Astrocyte of the spinal cord (primary cell): ENCODE results near the gene PMIS2.

ENCODE experiments used
- DNase-seq: peaks from one replicate; pipeline ENCODE4 v3.0.0; 2011; ENCODE audit warnings: low read depth, low spot score
- H3K4me3 ChIP-seq: 2 replicates; pipeline ENCODE4 v1.5.1; 2011; ENCODE audit warnings: low read depth, mild to moderate bottlenecking, low read length, moderate library complexity
- CTCF ChIP-seq: IDR thresholded peaks from 2 replicates; pipeline ENCODE4 v1.5.1; 2012; ENCODE audit warnings: low read depth, mild to moderate bottlenecking, low read length, inconsistent platforms
- in situ Hi-C: cut with HindIII; loops from 2 replicates; pipeline ENCODE4 v1.10.0; 2017; ENCODE audit warnings: low sequenced_read_pairs

PMIS2 gene

DNA sequence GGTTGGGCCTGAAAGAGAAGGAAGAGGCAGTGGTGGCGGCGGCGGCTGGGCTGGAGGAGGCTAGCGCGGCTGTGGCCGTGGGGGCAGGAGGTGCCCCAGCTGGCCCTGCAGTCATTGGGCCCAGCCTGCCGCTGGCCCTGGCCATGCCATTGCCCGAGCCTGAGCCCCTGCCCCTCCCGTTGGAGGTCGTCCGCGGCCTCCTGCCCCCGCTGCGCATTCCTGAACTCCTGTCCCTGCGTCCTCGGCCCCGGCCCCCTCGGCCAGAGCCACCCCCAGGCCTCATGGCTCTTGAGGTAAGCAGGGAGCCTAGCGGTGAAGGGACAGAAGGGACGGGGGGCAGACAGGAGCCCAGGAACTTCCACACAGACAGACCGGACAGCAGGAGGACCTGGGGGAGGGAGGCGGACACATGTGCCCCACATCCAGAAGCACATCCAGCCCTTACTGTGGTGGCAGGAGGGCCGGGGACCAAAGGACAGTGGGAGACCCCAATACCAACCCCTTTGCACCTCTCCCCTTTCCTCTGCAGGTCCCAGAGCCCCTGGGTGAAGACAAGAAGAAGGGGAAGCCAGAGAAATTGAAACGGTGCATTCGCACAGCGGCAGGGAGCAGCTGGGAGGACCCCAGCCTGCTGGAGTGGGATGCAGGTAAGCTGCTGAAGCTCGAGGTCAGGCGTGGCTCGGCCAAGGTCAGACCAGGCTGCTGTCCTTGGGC lies 47.9 kb downstream of the PMIS2 start:
- TF ChIP-seq CTCF: no peak
- in situ Hi-C loops: no loop called here
- no peak for DNase-seq

DNA sequence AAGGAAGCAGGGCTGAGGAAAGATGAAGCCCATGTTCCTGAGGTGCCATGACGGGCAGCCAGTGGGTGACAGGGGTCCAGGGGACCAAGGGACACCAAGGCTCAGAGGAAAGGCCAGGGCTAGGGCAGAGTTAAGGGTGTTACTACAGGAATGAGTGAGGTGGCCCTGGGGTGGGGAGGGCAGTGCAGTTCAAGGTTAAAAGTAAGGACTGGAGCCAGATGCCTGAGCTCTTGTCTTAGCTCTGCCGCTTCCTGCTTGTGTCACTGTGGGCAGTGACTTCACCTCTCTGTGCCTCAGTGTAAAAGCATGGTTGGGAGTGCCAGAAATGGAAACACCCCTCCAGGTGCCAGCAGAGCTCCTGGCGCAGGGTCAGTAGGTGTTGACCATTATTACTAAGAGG lies 50.7 kb downstream of the PMIS2 start:
- in situ Hi-C loops: no loop called here
- DNase-seq: no peak
- H3K4me3 ChIP-seq: no peak overlapping the region
- TF ChIP-seq CTCF: no peak

More for the DNA sequence above, 47.9 kb downstream of the PMIS2 start:
- no peak overlapping the region for H3K4me3 ChIP-seq
